BJ (cell line): ENCODE measurements around the gene INTU. TPM values are rescaled to one million over a fixed set of nuclear protein-coding genes. Genes with fewer than 3 reads are reported as not detected.

ENCODE experiments used
- CTCF ChIA-PET: fragments of 350-600 bp; formaldehyde crosslinking; extraction: SDS; loops from one replicate; lab custom pipeline; 2021; ENCODE audit warnings: antibody characterized with exemption, inconsistent platforms; lab: Yijun Ruan, JAX
- POLR2A ChIA-PET: fragments of 300-600 bp; sonication (Branson Sonifier 250); formaldehyde crosslinking; extraction: SDS; loops from one replicate; lab custom pipeline; 2021; ENCODE audit warnings: antibody characterized with exemption; lab: Charles Lee
- DNase-seq: peaks from one replicate; pipeline ENCODE4 v3.0.0-alpha.2; 2011; ENCODE audit warnings: low read depth
- H3K27me3 ChIP-seq: 2 replicates; pipeline ENCODE4 v1.6.0; 2011; ENCODE audit warnings: low read length; ENCODE audit not compliant: control insufficient read depth, insufficient read depth
- H3K36me3 ChIP-seq: 2 replicates; pipeline ENCODE4 v1.5.1; 2011; ENCODE audit warnings: low read length; ENCODE audit not compliant: control insufficient read depth, insufficient read depth
- H3K4me3 ChIP-seq: 2 replicates; pipeline ENCODE4 v1.5.1; 2011; ENCODE audit warnings: low read depth, mild to moderate bottlenecking, control low read depth, low read length
- polyA plus RNA-seq: library from polyadenylated mRNA; depleted of rRNA; stranded (reverse); fragments of >200 nt; gene quantifications from 2 replicates; pipeline ENCODE4 v1.2.3, GENCODE V29; 2011
- TF ChIP-seq, protein P1 (sequence below): IDR thresholded peaks from 2 replicates; pipeline ENCODE4 v1.5.1; 2011; ENCODE audit warnings: low read depth, mild to moderate bottlenecking, control low read depth, inconsistent platforms, low read length, moderate library complexity; ENCODE audit not compliant: insufficient read depth

Gene INTU
- polyA plus RNA-seq, 1 experiment, result 4.5 TPM

DNA sequence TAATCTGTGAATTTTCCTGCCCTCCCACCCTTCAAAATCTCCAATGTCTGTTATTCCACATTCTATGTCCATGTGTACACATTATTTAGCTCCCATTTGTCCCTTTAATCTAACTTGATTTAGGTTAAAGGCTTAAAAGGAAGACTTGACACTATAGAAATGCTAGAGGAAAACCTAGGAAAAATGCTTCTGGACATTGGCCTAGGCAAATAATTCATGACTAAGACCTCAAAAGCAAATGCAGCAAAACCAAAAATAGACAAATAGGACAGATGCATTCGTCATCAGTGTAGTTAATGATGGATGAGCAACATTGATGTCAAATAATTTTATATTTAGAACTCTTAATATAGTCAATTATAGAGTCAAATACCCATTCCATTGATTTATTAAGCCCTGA, 36.9 kb downstream of the INTU start:
- TF ChIP-seq, protein P1, sequence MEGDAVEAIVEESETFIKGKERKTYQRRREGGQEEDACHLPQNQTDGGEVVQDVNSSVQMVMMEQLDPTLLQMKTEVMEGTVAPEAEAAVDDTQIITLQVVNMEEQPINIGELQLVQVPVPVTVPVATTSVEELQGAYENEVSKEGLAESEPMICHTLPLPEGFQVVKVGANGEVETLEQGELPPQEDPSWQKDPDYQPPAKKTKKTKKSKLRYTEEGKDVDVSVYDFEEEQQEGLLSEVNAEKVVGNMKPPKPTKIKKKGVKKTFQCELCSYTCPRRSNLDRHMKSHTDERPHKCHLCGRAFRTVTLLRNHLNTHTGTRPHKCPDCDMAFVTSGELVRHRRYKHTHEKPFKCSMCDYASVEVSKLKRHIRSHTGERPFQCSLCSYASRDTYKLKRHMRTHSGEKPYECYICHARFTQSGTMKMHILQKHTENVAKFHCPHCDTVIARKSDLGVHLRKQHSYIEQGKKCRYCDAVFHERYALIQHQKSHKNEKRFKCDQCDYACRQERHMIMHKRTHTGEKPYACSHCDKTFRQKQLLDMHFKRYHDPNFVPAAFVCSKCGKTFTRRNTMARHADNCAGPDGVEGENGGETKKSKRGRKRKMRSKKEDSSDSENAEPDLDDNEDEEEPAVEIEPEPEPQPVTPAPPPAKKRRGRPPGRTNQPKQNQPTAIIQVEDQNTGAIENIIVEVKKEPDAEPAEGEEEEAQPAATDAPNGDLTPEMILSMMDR, result no peak
- no peaks in the 10 kb centered on the region for H3K27me3 ChIP-seq
- no peaks in the 10 kb centered on the region for H3K36me3 ChIP-seq
- POLR2A ChIA-PET, result no interaction called here
- DNase-seq, result no peak
- CTCF ChIA-PET, result no interaction called here
- no peak overlapping the region for H3K4me3 ChIP-seq

DNA sequence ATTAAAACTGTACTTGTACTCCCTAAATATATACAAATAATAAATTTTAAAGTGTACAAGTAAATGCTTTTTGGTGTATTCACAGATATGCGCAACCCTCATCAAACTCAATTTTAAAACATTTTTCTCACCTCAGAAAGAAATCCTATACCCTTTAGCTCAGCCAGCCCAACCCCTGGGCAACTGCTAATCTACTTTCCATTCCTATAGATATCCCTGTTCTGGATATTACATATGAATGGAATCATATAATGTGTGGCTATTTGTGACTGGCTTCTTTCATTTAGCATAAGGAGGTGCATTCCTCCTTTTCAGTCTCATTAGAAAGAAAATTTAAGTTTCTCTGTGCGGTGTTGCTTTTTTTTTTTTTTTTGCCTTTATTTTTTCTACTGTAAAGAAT, 39.4 kb downstream of the INTU start:
- Histone ChIP-seq H3K36me3 (no peaks in the 10 kb centered on the region), H3K27me3 (no peaks in the 10 kb centered on the region), H3K4me3 (no peak overlapping the region)
- POLR2A ChIA-PET, result no interaction called here
- no peak for DNase-seq
- TF ChIP-seq, protein P1, result no peak
- CTCF ChIA-PET, result no interaction called here

DNA sequence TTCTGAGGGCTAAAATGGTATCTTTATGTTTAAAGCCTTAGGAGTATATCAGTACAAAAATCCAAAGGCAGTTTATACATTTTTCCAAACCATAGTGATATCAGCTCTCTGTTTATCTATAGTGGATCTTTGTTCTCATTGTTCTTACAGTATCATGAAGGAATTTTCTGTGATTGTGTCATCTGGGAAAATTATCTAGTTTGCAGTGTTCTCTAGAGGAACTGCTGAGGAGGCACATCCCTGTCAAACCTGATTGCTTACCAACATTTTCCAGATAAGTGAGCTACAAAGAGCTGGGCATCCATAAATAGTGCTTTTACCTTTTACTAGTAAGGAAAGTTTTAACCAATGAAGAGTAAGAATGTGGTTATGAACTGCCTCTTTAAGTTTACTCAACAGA, 52.5 kb downstream of the INTU start:
- H3K4me3 ChIP-seq, result no peak overlapping the region
- TF ChIP-seq, protein P1, result no peak
- H3K36me3 ChIP-seq, result no peaks in the 10 kb centered on the region
- ChIA-PET CTCF (interaction anchor here (1.3 kb wide), 1 partner anchor 55 kb away, joined by 3 read pairs; no protein-coding TSS in a partner anchor), POLR2A (no interaction called here)
- no peaks in the 10 kb centered on the region for H3K27me3 ChIP-seq
- no peak for DNase-seq

DNA sequence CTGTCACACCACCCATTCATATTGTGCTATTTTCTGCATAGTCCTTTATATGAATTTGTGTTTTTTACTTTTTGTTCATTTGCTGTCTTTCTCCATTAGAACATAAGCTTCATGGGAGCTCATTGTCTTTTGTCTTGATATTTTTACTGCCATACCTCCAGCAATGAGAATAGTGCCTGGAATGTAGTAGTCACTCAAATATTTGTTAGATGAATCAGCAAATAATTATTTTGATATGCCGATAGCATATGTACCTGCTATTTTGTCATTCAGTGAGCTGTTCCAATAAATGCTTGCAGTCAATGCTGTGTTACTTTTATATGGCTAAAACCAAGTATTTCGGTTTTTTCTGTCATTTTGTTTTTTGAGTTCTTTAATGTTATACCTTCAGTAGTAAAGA, 53.9 kb downstream of the INTU start:
- ChIA-PET POLR2A (no interaction called here), CTCF (interaction anchor here (1.3 kb wide), 2 partner anchors 56 to 81 kb away, joined by 3 read pairs; no protein-coding TSS in a partner anchor)
- no peak overlapping the region for H3K4me3 ChIP-seq
- no peaks in the 10 kb centered on the region for H3K36me3 ChIP-seq
- DNase-seq, result no peak
- TF ChIP-seq, protein P1, result no peak
- H3K27me3 ChIP-seq, result no peaks in the 10 kb centered on the region

DNA sequence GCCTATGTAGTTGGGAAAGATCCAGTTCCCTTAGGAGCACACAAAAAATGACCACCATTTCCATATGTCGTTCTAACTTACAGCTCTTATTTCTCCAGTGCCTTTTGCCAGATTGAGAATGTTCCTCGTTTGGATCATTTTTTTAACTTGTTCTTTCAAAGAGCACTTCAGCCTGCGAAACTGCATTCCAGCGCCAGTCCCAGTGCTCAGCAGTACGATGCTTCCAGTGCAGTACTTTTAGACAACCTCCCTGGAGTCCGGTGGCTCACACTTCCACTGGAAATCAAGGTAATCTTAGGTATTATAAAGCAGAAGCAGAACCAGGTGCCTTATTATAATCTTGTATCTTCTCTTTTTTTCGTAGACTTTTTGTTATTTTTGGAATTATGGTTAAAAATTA, 54.8 kb downstream of the INTU start:
- ChIA-PET CTCF (interaction anchor here (1.0 to 1.3 kb wide), 2 partner anchors 45 to 81 kb away, joined by 3 to 4 read pairs; no protein-coding TSS in a partner anchor), POLR2A (no interaction called here)
- Histone ChIP-seq H3K4me3 (no peak overlapping the region), H3K27me3 (no peaks in the 10 kb centered on the region), H3K36me3 (no peaks in the 10 kb centered on the region)
- TF ChIP-seq, protein P1, result no peak
- no peak for DNase-seq
